Ureter (tissue), 1 donor: ENCODE results near the gene OR1J1. TPM values are rescaled to one million over a fixed set of nuclear protein-coding genes. Genes with fewer than 3 reads are reported as not detected.

Source experiments
- DNase-seq: peaks from one replicate; pipeline ENCODE4 v3.0.0-alpha.2; 2020; ENCODE audit warnings: low spot score
- total RNA-seq: library from RNA; stranded (reverse); gene quantifications from one replicate; pipeline ENCODE4 v1.2.4, GENCODE V29; 2023
- donor health status: DM: yes; HTN: yes; CAD: no.

The OR1J1 gene
- not detected for total RNA-seq

- no peak for DNase-seq
Measured at GRCh38 chr9:122477826-122478225, at the start of gene OR1J1. Gene OR1J1, minus strand, starts transcription at chr9:122477926. Its CDS starts 0 bp downstream, at chr9:122477926.

GRCh38 chr9:122527193-122527592 lies 49.5 kb upstream of the OR1J1 start, which contains the start of gene OR1N1:
Gene OR1N1, minus strand, starts transcription at chr9:122527293. Its CDS starts 0 bp downstream, at chr9:122527293.
- no peak for DNase-seq

- no peak for DNase-seq
Measured at GRCh38 chr9:122526602-122527001, 48.9 kb upstream of the OR1J1 start.

GRCh38 chr9:122519376-122519775 lies 41.6 kb upstream of the OR1J1 start:
- no peak for DNase-seq

GRCh38 chr9:122518841-122519240 lies 41.1 kb upstream of the OR1J1 start, which contains the start of gene OR1J4:
Gene OR1J4, plus strand, starts transcription at chr9:122519141. Its CDS starts 0 bp downstream, at chr9:122519141.
- no peak for DNase-seq

- no peak for DNase-seq
Measured at GRCh38 chr9:122518226-122518625, 40.5 kb upstream of the OR1J1 start.

- no peak for DNase-seq
Measured at GRCh38 chr9:122510502-122510901, 32.8 kb upstream of the OR1J1 start, which contains the start of gene OR1J2. Gene OR1J2, plus strand, starts transcription at chr9:122510802. Its CDS starts 0 bp downstream, at chr9:122510802.

- no peak for DNase-seq
Measured at GRCh38 chr9:122506964-122507363, 29.2 kb upstream of the OR1J1 start.

- peak; percentile 44 for DNase-seq
Measured at GRCh38 chr9:122498883-122499288, 21.2 kb upstream of the OR1J1 start.

- no peak for DNase-seq
Measured at GRCh38 chr9:122479062-122479461, 1.3 kb upstream of the OR1J1 start.

- no peak for DNase-seq
Measured at GRCh38 chr9:122477346-122477745, 380 bp downstream of the OR1J1 start.

- DNase-seq, result no peak
Measured at GRCh38 chr9:122475717-122476116, 2.0 kb downstream of the OR1J1 start.

GRCh38 chr9:122474561-122474960 lies 3.2 kb downstream of the OR1J1 start:
- DNase-seq, result no peak

GRCh38 chr9:122468735-122469134 lies 9.0 kb downstream of the OR1J1 start:
- DNase-seq, result no peak

- DNase-seq, result no peak
Measured at GRCh38 chr9:122466456-122466855, 11.3 kb downstream of the OR1J1 start.

GRCh38 chr9:122464633-122465567 lies 12.8 kb downstream of the OR1J1 start:
- DNase-seq, result peak; percentile 87

GRCh38 chr9:122463828-122464632 lies 13.7 kb downstream of the OR1J1 start:
- no peak for DNase-seq

GRCh38 chr9:122457787-122458186 lies 19.9 kb downstream of the OR1J1 start:
- no peak for DNase-seq

- no peak for DNase-seq
Measured at GRCh38 chr9:122456123-122456522, 21.6 kb downstream of the OR1J1 start.

GRCh38 chr9:122453677-122454135 lies 24.0 kb downstream of the OR1J1 start:
- DNase-seq, result no peak

GRCh38 chr9:122446819-122447484 lies 30.8 kb downstream of the OR1J1 start:
- DNase-seq, result no peak
